CD8-positive, alpha-beta memory T cell (primary cell): Measurements from ENCODE around the gene MAPK8IP2. TPM values are rescaled to one million over a fixed set of nuclear protein-coding genes. Genes with fewer than 3 reads are reported as not detected.

Experiments
- CTCF ChIA-PET: fragments of 350-600 bp; sonication (Branson Sonifier 250); formaldehyde crosslinking; loops from one replicate; lab custom pipeline; 2021; ENCODE audit warnings: antibody characterized with exemption; lab: Charles Lee
- POLR2A ChIA-PET: fragments of 350-600 bp; sonication (Branson Sonifier 250); formaldehyde crosslinking; loops from one replicate; lab custom pipeline; 2021; ENCODE audit warnings: antibody characterized with exemption; lab: Charles Lee
- DNase-seq, 5 donors: peaks; one replicate each; pipeline versions ENCODE4 v3.0.0 to v3.0.0-alpha.2; 2020 to 2022; ENCODE audit warnings: mixed read lengths in 1 of 5
- H3K27ac ChIP-seq: one replicate; pipeline ENCODE4 v1.7.0; 2013; ENCODE audit warnings: low read depth, mild to moderate bottlenecking, low read length, moderate library complexity
- H3K27me3 ChIP-seq: 2 replicates; pipeline ENCODE4 v1.7.0; 2013; ENCODE audit warnings: low read length, mild to moderate bottlenecking; ENCODE audit not compliant: insufficient read depth, poor library complexity, severe bottlenecking
- H3K36me3 ChIP-seq: 2 replicates; pipeline ENCODE4 v1.7.0; 2013; ENCODE audit warnings: mild to moderate bottlenecking, low read length, moderate library complexity; ENCODE audit not compliant: insufficient read depth
- H3K4me1 ChIP-seq: 2 replicates; pipeline ENCODE4 v1.7.0; 2013; ENCODE audit warnings: mild to moderate bottlenecking, low read length, moderate library complexity; ENCODE audit not compliant: insufficient read depth
- H3K4me3 ChIP-seq: 2 replicates; pipeline ENCODE4 v1.7.0; 2013; ENCODE audit warnings: mild to moderate bottlenecking, low read length
- H3K9me3 ChIP-seq: 2 replicates; pipeline ENCODE4 v1.7.0; 2013; ENCODE audit warnings: mild to moderate bottlenecking, low read length
- H3K27ac Mint-ChIP-seq, 8 donors: one replicate each; pipeline ENCODE4 v1.8.0; 2020 to 2021; ENCODE audit warnings: mixed read lengths in 8 of 8, mild to moderate bottlenecking in 6 of 8, inconsistent platforms in 3 of 8, moderate library complexity in 3 of 8
- H3K27me3 Mint-ChIP-seq, 2 donors: one replicate each; pipeline ENCODE4 v1.8.0; 2020 to 2021; ENCODE audit warnings: mixed read lengths in 2 of 2, mild to moderate bottlenecking in 1 of 2, moderate library complexity in 1 of 2
- H3K36me3 Mint-ChIP-seq, 3 donors: one replicate each; pipeline ENCODE4 v1.8.0; 2020 to 2021; ENCODE audit warnings: mixed read lengths in 3 of 3, inconsistent platforms in 1 of 3, mild to moderate bottlenecking in 1 of 3
- H3K4me1 Mint-ChIP-seq, 3 donors: one replicate each; pipeline ENCODE4 v1.8.0; 2020 to 2021; ENCODE audit warnings: mixed read lengths in 3 of 3, inconsistent platforms in 1 of 3, mild to moderate bottlenecking in 1 of 3
- H3K4me3 Mint-ChIP-seq, 7 donors: one replicate each; pipeline ENCODE4 v1.8.0; 2020 to 2021; ENCODE audit warnings: mixed read lengths in 7 of 7, mild to moderate bottlenecking in 6 of 7, moderate library complexity in 4 of 7, inconsistent platforms in 2 of 7
- H3K9me3 Mint-ChIP-seq, 5 donors: one replicate each; pipeline ENCODE4 v1.8.0; 2020 to 2022; ENCODE audit warnings: mixed read lengths in 5 of 5, mild to moderate bottlenecking in 3 of 5, moderate library complexity in 2 of 5, inconsistent platforms in 1 of 5
- polyA plus RNA-seq: library from polyadenylated mRNA; unstranded; fragments of 300-500 nt; fragmentation: Illumina TruSeq; gene quantifications from one replicate; pipeline ENCODE4 v1.2.3, GENCODE V29; 2021
- total RNA-seq, 2 experiments: library from RNA; stranded (reverse); gene quantifications; one replicate each; pipeline ENCODE4 v1.2.3, GENCODE V29; 2021

MAPK8IP2 gene
- total and polyA plus RNA-seq, 3 experiments from 2014 or later: 0.20 to 0.28 TPM; not detected in 1

DNA sequence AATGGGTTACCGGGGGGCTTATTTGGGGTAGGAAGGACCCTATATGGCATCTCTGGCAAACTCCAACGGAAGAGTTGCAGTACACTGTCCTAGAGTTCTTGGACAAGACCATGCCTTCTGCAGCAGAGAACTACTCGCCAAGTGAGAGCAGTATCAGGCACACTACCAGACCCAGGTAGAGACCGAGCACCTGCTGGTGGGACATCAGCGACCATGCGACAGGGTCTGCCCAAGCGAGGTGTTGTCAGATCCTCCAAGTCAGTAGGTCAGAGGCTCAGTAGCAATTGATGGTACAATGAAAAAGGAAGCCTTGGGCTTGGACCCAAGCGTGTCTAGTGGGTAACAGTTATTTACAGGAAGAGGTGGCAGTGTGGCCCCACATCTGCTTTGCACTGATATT is 14.8 kb upstream of the MAPK8IP2 start:
- H3K9me3 Mint-ChIP-seq: no peaks in the 10 kb centered on the region
- CTCF ChIA-PET: no interaction called here
- POLR2A ChIA-PET: no interaction called here

DNA sequence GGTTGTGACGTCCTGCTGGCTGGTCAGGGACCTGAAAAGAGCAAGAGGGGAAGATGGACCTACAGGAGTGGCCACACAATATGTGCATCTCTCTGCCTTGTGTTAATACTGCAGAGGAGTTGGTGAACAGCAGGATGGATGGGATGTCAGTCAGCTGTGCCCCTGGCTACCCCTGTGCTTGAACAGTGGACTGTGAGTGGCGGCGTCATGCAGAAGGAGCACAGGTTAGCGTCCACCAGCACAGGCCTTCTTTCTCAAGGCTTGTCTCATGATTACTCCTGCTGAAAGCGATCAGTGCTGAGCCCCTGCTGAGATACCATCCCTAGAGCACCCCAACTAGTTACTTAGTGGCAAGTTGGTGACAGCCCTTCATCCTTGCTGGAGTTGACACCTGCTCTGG is 14.2 kb upstream of the MAPK8IP2 start:
- no peaks in the 10 kb centered on the region for H3K27me3 ChIP-seq
- no peak overlapping the region for H3K27ac ChIP-seq
- Mint-ChIP-seq H3K27ac (peak overlapping the region in 1 of 8 donors; percentile 33), H3K36me3 (peaks cover 0 to 7% (median 0%) of the 10 kb centered on the region in 3 donors), H3K27me3 (no peaks in the 10 kb centered on the region), H3K4me3 (no peak overlapping the region), H3K4me1 (peaks cover 8 to 22% (median 10%) of the 10 kb centered on the region in 3 donors), H3K9me3 (no peaks in the 10 kb centered on the region)
- no peak for DNase-seq
- ChIA-PET CTCF (interaction anchor here (0.9 kb wide), 1 partner anchor 34 kb away, joined by 4 read pairs; no protein-coding TSS in a partner anchor), POLR2A (no interaction called here)
- H3K9me3 ChIP-seq: no peaks in the 10 kb centered on the region
- H3K36me3 ChIP-seq: no peaks in the 10 kb centered on the region
- peaks cover 14% of the 10 kb centered on the region for H3K4me1 ChIP-seq
- no peak overlapping the region for H3K4me3 ChIP-seq

More for the DNA sequence above, 14.8 kb upstream of the MAPK8IP2 start:
- Histone ChIP-seq H3K4me1 (peaks cover 19% of the 10 kb centered on the region), H3K27ac (no peak overlapping the region), H3K9me3 (no peaks in the 10 kb centered on the region), H3K4me3 (no peak overlapping the region), H3K27me3 (no peaks in the 10 kb centered on the region), H3K36me3 (no peaks in the 10 kb centered on the region)
- peaks cover 8 to 26% (median 10%) of the 10 kb centered on the region in 3 donors for H3K4me1 Mint-ChIP-seq
- no peak overlapping the region for H3K4me3 Mint-ChIP-seq
- DNase-seq: peak in 1 of 5 donors; percentile 31
- no peaks in the 10 kb centered on the region for H3K27me3 Mint-ChIP-seq
- H3K36me3 Mint-ChIP-seq: peaks cover 0 to 7% (median 0%) of the 10 kb centered on the region in 3 donors
- peak overlapping the region in 1 of 8 donors; percentile 34 for H3K27ac Mint-ChIP-seq

DNA sequence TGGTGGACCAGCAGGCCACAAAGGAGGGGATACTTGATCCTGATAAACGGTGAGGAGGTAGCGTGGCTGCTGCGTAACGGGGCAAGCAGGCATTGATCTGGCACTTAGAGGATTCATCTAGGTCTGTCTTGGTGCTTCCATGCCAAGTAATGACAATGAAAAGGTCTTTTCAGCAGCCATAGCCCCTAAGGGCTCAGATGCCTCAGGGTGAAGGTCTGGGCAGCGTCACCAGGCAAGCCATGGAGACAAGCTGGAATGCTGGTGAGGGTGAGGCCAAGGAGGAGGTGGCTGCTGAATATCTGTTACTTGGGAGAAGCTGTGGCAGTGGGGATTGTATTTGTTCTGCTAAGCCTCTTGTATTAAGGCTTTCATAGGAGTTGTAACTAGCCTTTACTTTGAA is 13.2 kb upstream of the MAPK8IP2 start:
- Histone ChIP-seq H3K4me3 (no peak overlapping the region), H3K27me3 (no peaks in the 10 kb centered on the region), H3K9me3 (no peaks in the 10 kb centered on the region), H3K36me3 (no peaks in the 10 kb centered on the region), H3K27ac (no peak overlapping the region), H3K4me1 (peaks cover 8% of the 10 kb centered on the region)
- ChIA-PET CTCF (interaction anchor here (0.9 kb wide), 1 partner anchor 33 kb away, joined by 4 read pairs; no protein-coding TSS in a partner anchor), POLR2A (no interaction called here)
- no peak overlapping the region for H3K4me3 Mint-ChIP-seq
- H3K9me3 Mint-ChIP-seq: no peaks in the 10 kb centered on the region
- peaks cover 7 to 15% (median 8%) of the 10 kb centered on the region in 3 donors for H3K4me1 Mint-ChIP-seq
- no peak overlapping the region for H3K27ac Mint-ChIP-seq
- no peak for DNase-seq
- peaks cover 0 to 3% (median 1%) of the 10 kb centered on the region in 3 donors for H3K36me3 Mint-ChIP-seq
- no peaks in the 10 kb centered on the region for H3K27me3 Mint-ChIP-seq

DNA sequence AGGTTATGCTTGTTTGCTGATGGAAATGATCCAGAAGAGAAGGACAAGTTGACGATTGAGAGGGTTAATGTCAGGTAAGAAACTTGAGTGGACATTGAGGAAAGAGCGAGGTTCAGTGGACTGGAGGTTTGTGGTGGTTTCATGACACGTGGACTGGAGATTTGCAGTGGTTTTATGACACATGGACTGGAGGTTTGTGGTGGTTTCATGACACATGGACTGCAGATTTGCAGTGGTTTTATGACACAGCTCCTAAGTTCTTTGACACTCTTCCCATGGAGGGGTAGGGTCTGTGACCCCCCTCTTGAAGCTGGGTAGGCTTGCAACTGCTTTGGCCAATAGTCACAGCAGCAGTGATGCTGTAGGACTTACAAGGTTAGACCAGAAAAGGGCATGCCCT is 5.4 kb upstream of the MAPK8IP2 start:
- ChIA-PET POLR2A (no interaction called here), CTCF (no interaction called here)
- no peaks in the 10 kb centered on the region for H3K36me3 ChIP-seq
- H3K4me1 Mint-ChIP-seq: peaks cover 0 to 6% (median 4%) of the 10 kb centered on the region in 3 donors
- peaks cover 14 to 18% of the 10 kb centered on the region in 2 donors for H3K27me3 Mint-ChIP-seq
- no peaks in the 10 kb centered on the region for H3K9me3 Mint-ChIP-seq
- H3K27ac ChIP-seq: no peak overlapping the region
- no peak overlapping the region for H3K4me3 Mint-ChIP-seq
- H3K36me3 Mint-ChIP-seq: peaks cover 2 to 14% (median 7%) of the 10 kb centered on the region in 3 donors
- DNase-seq: no peak
- no peaks in the 10 kb centered on the region for H3K9me3 ChIP-seq
- no peaks in the 10 kb centered on the region for H3K4me1 ChIP-seq
- H3K27me3 ChIP-seq: peaks cover 6% of the 10 kb centered on the region
- no peak overlapping the region for H3K4me3 ChIP-seq
- H3K27ac Mint-ChIP-seq: no peak overlapping the region

DNA sequence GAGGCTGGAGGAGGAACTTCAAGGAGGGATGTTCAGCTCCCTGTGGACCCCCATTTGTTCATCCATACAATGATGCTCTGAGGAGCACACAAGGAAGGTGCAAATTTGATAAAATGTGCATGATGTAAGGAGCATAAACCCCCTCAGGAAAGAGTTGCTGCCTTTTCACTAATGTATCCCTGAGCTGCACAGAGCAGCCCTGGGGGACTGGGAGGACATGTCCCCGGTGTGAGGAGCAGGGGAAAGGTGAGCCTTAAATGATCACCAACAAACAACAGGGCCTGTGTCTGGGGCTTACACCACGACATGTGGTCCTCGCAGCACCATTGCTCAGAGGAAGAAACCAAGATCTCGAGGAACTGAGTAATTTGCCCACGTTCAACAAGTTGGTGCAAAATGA is 3.5 kb upstream of the MAPK8IP2 start:
- DNase-seq: no peak
- H3K36me3 Mint-ChIP-seq: peaks cover 1 to 19% (median 7%) of the 10 kb centered on the region in 3 donors
- peaks cover 11% of the 10 kb centered on the region for H3K27me3 ChIP-seq
- H3K4me3 Mint-ChIP-seq: no peak overlapping the region
- H3K27ac ChIP-seq: no peak overlapping the region
- H3K27ac Mint-ChIP-seq: no peak overlapping the region
- H3K4me1 Mint-ChIP-seq: peaks cover 5 to 14% (median 8%) of the 10 kb centered on the region in 3 donors
- peaks cover 0 to 4% (median 2%) of the 10 kb centered on the region in 5 donors for H3K9me3 Mint-ChIP-seq
- no peak overlapping the region for H3K4me3 ChIP-seq
- no peaks in the 10 kb centered on the region for H3K36me3 ChIP-seq
- H3K9me3 ChIP-seq: no peaks in the 10 kb centered on the region
- H3K27me3 Mint-ChIP-seq: peaks cover 23 to 25% of the 10 kb centered on the region in 2 donors
- H3K4me1 ChIP-seq: no peaks in the 10 kb centered on the region
- CTCF ChIA-PET: no interaction called here
- POLR2A ChIA-PET: no interaction called here

DNA sequence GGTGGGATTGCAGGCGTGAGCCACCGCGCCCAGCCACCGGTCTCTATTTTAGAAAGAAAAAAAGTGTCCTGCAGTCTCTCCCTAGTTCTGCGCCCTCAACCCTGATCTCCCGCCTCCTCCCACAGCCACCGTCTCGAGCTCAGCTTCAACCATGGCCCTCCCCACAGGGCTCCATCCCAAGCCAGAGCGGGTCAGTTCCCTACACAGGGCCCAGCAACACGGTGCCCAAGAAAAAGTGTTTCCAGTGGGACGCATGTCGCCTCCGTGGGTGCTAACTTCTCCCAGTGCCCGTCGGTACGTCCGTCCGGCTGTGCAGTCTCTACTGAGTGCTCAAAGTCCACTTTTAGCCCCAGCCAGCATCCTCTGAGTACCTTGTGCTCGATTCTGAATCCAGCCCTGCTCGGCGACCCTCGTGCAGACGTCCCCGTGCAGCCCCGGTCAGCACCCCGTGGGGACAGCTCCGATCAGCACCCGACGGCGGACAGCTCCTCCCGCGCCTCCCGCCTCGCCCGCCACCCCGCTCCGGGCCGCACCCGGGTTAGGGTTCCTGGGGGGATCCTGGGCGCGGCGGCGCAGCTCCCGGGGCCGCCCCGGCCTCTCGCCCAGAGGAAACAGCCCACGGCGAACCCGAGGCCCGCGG is 657 bp upstream of the MAPK8IP2 start:
- H3K4me1 Mint-ChIP-seq: peaks cover 5 to 21% (median 14%) of the 10 kb centered on the region in 3 donors
- H3K27ac Mint-ChIP-seq: peak overlapping the region in 1 of 8 donors; percentile 43
- ChIA-PET POLR2A (interaction anchor here (1.0 kb wide), 1 partner anchor 28 kb away, joined by 3 read pairs; the partner anchor contains the start of gene ARSA), CTCF (no interaction called here)
- peaks cover 1 to 22% (median 7%) of the 10 kb centered on the region in 3 donors for H3K36me3 Mint-ChIP-seq
- H3K4me3 Mint-ChIP-seq: peak overlapping the region in 6 of 7 donors; percentile 46 to 68 (median 61)
- peak; percentile 45 to 73 (median 54) for DNase-seq
- peaks cover 35 to 36% of the 10 kb centered on the region in 2 donors for H3K27me3 Mint-ChIP-seq
- Histone ChIP-seq H3K4me1 (no peaks in the 10 kb centered on the region), H3K27ac (no peak overlapping the region), H3K36me3 (no peaks in the 10 kb centered on the region), H3K27me3 (peaks cover 23% of the 10 kb centered on the region), H3K4me3 (no peak overlapping the region), H3K9me3 (no peaks in the 10 kb centered on the region)
- peaks cover 0 to 4% (median 2%) of the 10 kb centered on the region in 5 donors for H3K9me3 Mint-ChIP-seq

DNA sequence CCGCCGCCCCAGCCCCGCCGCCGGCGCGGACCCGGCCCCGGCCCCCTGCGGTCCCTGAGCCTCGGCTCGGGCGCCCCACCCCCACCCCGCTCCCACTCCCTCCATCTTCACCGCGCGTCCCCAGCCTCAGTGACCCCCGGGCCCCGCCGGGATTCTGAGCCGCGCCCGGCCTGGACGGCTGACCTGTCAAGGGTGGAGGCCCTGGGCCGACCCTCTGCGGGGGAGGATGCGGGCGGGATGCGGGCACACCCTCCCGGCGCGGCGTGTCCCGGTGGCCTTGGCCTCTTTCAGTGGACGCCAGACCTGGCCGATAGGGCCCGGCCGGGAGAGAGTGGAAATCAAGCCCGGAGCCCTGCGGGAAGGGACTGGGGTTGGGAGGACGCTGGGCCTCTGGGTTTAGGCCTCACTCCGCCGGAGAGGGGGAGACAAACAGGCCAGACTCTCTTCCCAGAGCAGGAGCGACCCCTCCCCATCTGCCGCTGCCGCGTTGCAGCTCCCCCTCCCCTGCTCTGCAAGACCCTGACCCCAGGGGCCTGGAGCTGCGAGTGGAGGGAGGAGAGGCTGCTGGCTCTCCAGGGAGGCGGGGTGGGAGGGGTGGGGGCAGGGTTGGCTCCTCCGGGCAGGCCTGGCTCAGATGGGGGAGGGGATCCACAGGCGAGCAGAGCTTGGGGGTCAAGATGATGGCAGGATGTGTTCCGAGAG is 525 bp downstream of the MAPK8IP2 start:
- H3K4me3 Mint-ChIP-seq: peak overlapping the region in 6 of 7 donors; percentile 65 to 85 (median 77)
- no peaks in the 10 kb centered on the region for H3K36me3 ChIP-seq
- ChIA-PET CTCF (no interaction called here), POLR2A (interaction anchor here (0.6 kb wide), 1 partner anchor 38 kb away, joined by 3 read pairs; no protein-coding TSS in a partner anchor)
- no peak overlapping the region for H3K27ac ChIP-seq
- H3K36me3 Mint-ChIP-seq: peaks cover 1 to 18% (median 5%) of the 10 kb centered on the region in 3 donors
- H3K27ac Mint-ChIP-seq: no peak overlapping the region
- H3K27me3 ChIP-seq: peaks cover 23% of the 10 kb centered on the region
- no peak for DNase-seq
- H3K9me3 Mint-ChIP-seq: peaks cover 0 to 4% (median 2%) of the 10 kb centered on the region in 5 donors
- peaks cover 38 to 39% of the 10 kb centered on the region in 2 donors for H3K27me3 Mint-ChIP-seq
- H3K4me1 ChIP-seq: no peaks in the 10 kb centered on the region
- no peaks in the 10 kb centered on the region for H3K9me3 ChIP-seq
- H3K4me1 Mint-ChIP-seq: peaks cover 5 to 21% (median 14%) of the 10 kb centered on the region in 3 donors
- no peak overlapping the region for H3K4me3 ChIP-seq
